HG02588 (cell line): Measurements from ENCODE around the gene PTPRB.

Experiments used
- ATAC-seq: cut with Tn5 transposase; IDR thresholded peaks from one replicate; pipeline ENCODE4 v1.9.1; 2021; ENCODE audit warnings: mild to moderate bottlenecking, moderate library complexity; ENCODE audit not compliant: unreplicated experiment

The PTPRB gene

DNA sequence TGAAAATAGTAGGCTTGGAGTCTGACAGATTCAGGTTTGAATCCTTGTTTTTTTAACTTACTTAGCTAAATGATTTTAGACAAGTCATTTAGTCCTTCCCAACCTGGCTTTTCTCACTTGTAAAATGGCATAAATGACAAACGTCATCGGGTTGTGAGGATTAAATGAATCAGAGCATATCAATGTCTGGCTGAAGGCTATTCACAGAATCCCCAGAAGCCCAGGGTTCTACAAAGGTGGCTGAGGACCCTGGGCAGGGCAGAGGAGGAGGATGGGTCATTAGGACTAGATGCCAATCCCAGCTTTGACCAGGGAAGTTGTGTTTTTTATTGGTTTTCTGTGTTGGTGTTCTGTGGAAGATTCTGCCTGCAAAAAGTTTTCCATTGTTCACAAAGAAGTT, 7.6 kb upstream of the PTPRB start:
- no peak for ATAC-seq

DNA sequence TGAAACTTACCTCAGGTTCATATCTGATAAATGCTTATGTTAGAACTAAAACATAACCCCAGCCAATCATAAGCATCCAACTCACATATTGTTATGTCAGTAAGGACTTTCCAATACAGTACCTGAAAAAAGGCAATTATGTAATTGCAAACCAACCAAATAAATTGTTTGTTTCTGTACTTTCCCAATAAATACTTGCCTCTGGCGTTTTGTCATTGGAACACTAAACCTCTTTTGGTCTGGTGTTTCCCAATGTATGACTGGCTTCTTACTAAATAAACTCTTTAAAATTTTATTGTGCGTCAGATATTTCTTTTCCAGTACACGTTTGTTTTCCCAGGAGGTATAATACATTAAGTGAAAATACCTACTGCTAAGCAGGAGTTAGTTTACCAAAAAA, 6.7 kb upstream of the PTPRB start:
- ATAC-seq: no peak

DNA sequence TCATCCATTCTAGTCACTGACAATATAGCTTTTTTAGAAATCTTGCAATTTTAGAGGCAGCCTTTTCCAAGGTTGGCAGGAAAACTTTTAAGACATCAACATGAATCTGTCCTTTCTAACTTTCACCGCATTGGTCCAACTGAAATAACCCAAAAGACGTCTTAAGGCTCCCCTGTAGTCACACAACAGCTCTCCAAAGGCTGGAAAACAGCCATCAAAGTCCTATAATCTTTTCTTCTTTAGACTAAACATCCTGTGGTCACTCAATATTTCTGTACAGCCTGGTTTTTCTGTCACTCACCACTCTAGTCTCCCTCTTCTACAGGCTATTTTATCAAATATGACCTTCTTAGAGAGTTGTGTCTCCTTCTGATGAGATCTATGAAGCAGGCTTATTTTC, 4.5 kb upstream of the PTPRB start:
- no peak for ATAC-seq

DNA sequence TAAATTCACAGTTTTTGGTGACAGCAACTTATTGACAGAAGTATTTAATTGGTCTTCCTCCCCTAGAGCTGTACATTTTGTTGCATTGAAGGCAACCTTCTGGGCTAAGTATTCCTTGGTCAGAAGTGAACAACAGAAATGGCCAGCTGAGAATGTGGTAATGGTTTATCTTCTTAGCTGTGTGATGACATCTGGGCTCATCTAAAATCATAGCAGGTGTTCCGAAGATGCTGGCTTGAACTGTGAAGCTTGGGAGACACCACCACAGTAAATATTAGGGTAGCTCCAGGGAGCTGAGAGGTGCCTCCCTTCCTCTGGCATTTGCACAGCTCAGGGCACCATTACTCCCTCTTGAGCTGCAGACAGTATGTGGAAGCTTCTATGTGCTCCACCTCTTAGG, 3.7 kb upstream of the PTPRB start:
- ATAC-seq: no peak

DNA sequence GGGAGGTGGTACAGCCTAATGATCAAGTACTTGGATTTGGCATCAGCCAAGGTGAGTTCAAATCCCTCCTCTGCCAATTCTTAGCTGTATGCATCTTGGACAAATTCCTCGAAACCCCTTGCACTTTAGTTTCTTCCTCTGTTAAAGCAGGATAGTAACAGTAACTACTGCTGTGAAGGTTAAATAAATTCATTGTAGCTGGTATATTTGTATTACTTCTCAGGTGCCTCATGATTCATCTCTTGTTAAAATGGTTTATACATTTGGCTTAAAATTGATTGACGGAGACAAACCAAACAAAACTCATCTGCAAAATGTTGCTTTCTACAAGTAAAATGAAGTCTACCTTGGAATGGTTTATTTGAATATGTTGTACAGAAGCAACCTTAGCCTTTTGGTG, 2.3 kb upstream of the PTPRB start:
- ATAC-seq: no peak

DNA sequence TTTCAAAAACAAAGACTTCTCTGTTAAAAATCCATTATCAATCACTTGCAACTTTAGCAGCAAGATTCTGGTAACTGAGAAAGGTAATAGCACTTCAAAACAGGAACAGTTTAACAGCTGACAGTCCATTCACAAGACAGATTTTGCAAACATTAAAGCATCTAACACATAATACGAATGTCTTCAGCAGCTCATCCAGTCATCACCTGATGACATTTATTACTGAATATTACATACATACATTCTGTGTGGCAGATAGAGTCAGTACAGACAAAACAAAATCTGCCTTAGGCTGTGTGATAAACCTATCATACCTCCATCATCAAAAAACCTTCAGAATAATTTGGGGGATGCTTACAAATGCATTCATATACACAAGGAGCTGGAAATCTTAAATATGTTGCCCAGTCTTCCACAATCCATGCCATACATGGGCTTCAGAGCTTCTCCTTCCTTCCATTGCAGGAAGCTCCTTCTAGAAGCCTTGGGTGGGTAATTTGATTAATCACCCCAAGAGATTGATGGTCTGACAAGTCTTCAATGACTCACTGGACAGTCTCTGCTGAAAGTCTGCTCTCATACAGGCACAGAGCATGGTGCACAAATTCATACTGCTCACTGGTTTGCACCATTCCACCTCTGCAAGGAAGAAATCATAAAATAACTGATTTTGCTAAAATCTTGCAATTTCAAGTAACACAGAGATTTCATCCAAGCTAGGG, 1.6 kb upstream of the PTPRB start:
- ATAC-seq: no peak

DNA sequence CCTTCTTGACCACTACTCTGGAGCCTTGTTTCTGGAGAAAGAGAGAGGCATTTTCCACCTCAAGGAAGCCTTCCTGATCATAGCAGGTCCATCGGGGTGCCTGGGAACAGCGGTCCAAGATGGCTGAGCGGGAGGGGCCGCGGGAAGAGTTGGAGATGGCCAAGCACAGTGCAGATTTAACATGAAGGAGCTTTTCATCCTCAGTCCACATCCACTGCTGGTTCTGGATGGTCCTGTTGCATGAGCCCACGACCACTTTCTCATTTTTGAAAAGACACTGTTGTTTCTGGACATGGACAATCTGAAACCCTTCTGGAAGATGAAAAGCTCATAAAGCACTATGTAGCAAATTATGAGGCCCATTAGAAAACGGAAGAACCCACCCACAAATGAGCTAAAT, 1.5 kb downstream of the PTPRB start:
- no peak for ATAC-seq

DNA sequence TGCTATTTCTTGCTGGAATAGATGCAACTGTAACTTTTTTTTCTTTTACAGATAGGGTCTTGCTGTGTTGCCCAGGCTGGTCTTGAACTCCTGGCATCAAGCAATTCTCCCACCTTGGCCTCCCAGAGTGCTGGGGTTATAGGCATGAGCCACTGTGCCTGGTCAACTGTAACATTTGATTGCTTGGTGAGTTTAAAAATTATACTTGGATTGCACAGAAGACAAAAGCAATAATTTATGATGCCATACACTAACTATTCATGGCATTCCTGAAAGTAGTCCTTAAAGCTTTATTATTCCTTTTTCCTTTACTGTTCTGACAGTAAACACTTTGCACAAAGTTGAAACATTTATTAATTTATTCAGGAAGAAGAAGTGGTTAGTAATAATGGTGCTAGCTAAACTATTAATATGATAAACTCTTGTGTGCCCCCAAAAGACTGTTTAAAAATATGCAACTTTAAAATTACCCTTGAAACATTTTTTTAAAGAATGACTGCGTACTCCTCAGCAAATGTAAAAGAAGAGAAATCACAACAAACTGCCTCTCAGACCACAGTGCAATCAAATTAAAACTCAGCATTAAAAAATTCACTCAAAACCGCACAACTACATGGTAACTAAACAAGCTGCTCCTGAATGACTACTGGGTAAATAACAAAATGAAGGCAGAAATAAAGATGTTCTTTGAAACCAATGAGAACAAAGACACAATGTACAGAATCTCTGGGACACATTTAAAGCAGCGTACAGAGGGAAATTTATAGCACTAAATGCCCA, 8.3 kb downstream of the PTPRB start:
- ATAC-seq: no peak

DNA sequence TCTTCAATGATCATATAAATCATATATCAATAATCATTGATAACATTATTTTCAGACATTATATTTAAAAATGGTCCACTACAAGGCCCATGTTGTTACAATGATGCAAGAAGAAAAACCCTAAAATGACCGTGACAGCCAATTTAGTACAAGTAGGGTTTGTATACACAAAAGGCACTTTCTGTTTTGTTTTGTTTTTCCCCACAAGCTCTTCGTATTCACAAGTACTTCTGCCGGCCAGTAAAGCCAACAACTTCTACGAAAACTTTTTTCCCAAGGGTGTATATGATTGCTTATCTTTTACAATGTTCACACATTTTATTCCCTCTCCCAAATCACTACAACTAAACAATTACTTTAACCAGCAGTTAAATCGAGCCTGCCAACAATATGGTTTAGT, 9.6 kb downstream of the PTPRB start:
- ATAC-seq: no peak

DNA sequence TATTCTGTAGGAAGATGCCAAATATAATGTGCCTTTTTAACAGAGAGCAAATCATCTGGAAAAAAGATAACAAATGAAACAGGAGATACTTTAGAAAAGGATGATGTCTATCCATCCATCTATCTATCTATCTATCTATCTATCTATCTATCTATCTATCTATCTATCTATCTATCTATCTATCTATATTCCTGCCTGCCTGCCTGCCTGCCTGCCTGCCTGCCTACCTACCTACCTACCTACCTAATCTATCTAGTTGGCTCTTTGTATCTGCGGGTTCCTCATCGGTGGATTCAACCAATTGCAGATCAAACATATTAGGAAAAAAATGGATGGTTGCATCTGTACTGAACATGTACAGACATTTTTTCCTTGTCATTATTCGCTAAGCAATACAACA, 11.0 kb downstream of the PTPRB start:
- ATAC-seq: no peak

DNA sequence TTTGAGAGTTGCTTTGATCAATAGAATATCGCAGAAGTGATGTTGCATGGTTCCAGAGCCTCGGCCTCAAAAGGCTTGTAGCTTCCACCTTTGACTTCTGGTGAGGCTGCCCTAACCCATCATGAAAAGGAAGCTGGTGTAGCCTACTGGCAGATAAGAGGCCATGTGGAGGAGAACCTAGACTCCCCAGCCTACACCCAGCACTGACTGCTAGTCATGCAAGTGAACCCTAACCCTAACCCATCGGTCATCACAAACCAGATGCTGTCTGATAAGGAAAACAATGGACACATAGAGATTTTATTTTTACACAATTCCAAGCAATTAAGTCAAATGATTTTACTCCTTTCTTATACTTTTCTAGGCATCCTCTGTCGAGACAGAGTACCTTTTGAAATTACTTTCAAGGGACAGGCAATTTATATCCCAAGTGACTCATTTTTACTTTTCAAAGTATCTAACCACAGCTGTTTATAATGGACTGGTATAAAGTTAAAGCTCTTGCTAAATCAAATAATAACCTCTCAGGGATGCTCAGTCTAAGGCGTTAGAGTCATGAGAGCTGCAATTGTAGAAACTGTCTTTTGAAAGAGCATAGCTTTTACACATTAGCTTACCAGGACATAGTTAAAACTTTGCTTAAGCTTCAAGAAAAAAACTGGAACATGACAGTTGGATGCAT, 17.6 kb downstream of the PTPRB start:
- no peak for ATAC-seq

DNA sequence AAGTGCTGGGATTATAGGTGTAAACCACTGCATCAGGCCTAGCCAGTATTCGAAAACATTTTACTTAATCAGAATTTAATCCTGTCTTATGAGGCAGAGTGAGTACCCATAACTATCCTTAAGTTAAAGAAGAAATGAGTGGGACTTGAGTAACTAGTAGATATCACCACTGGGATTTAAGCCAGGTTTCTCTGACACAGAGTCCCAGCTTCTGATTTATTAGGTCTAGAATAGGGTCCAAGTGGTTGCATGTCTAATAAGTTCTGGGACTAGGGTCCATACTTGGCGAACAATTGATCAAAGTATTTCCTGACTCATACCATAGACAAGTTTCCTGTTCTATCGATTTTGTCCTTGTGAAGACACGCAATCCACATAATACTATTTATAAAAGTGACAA, 18.9 kb downstream of the PTPRB start:
- ATAC-seq: no peak

DNA sequence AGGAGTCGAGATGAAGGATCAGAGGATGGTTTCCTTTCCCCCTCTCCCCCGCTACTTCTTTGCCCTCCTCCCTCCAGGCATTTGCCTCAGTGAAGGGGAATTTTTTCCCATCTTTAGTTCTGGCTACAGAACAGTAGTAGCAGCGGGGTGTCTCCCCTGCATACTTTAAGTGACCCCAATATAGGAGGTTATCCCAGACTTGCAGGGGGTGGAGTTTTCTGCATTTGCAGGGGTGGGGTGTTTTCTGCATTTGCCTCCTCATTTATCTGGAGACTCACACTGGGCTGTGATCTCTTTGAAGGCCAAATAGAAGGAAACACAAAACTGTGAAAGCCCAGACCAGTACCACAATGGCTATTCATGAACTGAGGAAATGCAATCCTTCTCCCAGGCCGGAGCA, 19.8 kb downstream of the PTPRB start:
- no peak for ATAC-seq

DNA sequence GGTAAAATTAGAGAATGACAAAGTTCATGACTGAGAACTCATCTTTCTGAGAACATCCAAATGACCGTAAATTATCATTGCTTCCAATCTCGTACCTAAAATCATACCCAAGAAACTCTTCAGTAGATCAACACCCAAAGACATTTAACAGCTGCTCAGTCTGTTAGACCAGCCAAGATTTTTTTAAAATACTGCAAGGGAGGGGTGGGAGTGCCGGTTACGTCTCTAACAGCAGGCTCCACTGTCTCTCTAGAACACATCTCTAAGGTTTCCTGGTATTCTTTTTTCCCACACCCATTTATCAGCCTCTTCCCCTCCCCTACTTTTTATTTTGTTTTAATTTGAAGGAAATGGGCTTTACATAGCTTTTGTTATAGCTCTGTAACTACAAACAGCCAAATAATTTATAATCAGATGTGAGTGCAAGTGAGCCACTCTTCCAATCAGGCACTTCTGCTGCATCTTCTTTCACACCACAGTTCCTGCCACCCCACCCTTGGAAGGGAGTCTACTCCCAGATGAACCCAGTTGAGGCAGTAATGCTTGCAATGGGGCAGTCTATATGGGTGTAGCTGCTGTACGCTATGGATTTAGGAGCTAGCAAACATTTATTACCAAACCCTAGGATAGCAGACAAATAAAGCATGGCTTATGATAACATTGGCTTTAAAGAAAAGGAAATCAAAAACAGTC, 21.9 kb downstream of the PTPRB start:
- no peak for ATAC-seq

DNA sequence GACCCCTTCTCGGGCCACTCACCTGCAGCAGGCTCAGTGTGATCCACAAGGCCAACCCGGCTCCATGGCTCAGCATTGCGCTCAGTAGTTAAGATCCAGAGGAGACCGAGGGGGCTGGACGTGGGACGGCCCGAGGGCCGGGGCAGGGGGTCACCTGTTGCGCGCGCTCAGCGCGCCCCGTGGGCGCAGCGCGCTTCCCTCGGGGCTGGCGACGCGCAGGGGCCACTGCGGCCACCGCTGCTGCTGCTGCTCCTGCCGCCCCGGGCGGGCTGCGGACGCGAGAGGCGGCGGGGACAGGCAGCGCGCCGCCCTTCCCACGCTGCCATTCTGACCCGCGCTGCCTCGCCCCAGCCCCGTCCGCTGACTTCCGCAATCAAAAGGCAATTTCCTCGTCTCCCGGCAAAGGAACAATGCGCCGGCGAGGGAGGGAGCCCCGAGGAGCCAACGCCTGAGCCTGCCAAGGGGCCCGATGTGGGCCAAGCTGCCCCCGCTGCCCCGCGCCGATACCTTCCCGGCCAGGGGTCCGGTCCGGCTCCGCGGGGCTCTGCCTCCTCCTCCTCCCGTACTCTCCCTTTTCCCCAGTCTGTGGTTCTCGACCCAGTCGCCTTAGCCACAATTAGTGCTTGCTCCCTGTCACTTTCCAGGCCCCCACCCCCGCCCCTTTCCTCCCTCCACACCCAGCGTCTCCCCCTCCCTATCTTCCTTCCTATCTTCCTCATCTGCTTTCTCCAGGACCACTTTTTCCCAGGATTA, 27.3 kb downstream of the PTPRB start:
- no peak for ATAC-seq

DNA sequence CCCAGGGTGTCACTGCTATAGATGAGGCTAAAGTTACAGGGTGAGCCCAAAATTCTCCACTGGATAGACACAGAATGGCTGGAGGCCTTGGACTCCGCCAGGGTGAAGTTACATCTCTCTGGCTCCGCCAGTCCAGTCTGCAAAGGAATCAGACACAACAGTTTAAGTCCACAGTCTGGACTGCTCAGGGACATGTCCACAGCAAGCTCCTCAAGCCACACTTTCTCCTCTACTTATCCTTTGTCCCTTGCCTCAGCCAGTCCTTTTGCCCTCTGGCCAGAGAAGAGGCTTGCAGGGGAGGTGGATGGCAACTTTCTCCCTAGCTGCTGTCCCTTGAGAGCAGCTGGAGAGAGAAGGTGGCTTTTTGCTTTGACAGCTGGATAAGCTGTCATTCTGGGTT, 28.0 kb downstream of the PTPRB start:
- ATAC-seq: no peak

DNA sequence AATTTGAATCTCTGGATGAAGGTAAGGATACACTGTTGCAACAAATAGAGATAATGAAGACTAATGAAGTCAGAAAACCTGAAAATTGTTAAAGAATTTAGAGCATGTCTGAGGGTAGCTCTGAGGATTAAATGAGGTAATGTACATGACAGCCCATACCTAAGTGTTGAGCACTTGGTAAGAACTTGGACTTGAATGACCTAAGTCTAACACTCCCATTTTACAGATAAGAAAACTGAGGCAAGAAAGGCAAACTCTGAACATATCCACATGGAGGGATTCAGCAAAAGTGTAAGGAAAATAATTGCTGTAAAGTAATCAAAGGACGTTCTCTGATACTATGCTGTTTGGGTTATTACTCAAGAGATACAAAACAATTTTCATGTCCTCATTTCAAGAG, 29.0 kb downstream of the PTPRB start:
- ATAC-seq: no peak

DNA sequence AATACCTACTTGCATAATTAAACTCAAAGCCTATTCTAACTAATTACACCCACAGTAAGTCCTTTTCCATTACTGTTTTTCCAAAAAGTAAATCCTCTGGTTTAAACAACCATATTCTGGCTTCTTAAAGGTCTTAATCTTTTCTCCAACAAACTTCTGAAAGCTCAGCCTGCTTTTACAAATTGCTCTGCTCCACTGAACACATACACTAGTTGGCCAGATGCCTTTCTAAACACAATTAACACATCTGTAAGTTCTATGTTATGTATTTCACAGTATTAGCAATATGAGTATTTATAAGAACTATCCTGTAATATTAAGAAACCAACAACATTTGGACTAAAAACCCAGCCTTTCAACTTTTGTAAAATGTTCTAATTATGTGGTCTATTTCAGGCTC, 30.1 kb downstream of the PTPRB start:
- ATAC-seq: no peak

DNA sequence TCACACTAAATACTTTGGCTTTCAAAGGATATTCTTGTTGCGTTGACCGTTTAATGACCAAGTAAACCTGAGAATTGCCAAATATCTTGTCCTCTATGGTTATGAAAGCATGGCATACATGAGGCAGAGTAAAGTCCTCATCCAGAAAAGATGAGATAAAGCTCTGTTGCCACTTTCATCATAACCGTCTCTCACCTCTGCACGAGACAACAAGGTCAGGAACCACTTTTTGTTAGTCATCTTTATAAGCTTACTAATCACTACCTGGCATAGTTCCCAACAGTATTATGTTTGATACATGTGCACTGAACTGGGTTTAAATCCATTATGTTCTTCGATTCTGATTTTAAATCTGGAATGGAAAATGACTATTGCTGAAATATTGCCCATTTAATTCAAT, 31.3 kb downstream of the PTPRB start:
- no peak for ATAC-seq

DNA sequence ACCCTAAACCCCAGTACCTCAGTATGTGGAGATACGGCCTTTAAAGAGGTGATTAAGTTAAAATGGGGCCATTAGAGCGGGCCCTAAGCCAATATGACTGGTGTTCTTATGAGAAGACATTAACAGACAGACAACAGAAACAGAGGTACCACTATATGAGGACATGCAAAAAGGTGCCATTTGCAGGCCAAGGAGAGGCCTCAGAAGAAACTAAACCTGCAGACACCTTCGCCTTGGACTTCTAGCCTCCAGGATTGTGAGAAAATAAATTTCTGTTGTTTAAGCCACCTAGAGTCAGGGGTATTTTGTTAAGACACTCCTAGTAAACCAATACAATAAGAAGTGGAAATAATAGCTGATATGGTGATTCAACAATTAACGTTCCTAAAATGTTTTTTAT, 32.6 kb downstream of the PTPRB start:
- ATAC-seq: no peak

DNA sequence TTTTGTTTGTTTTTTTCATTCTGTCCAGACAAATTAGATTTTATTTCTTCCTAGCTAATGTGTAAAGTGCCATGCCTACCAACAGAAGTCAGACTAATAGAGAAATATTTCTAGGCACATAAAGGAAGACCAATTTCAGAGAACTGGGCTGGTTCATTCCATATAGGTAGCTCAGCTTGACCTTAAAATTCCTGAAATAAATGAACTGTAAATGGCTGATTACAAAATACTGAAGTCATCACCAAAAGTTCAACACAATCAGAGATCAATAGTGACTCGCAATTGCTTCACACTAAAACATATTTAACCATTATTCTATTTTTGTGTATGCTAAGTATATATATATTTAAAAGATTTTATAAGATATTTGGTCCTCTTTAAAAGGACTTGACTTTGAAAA, 34.2 kb downstream of the PTPRB start:
- ATAC-seq: no peak
